Muscle of back (tissue), 13 donors: Measurements from ENCODE around the gene SDHAF1. TPM values are rescaled to one million over a fixed set of nuclear protein-coding genes. Genes with fewer than 3 reads are reported as not detected.
"Not testable (repeated sequence)": the region's sequence is repeated elsewhere in the genome, so short reads cannot be mapped to it uniquely, and the experiment has no call there.

Experiments used
- DNase-seq, 3 donors: peaks; one replicate each; pipeline versions ENCODE4 v3.0.0 to v3.0.0-alpha.2; 2013
- long read RNA-seq, 9 donors: transcript quantifications; one replicate each; lab custom pipeline, GENCODE V29; 2026
- polyA plus RNA-seq, 10 donors: library from polyadenylated mRNA; unstranded; fragments of 120-200 nt; gene quantifications; one replicate each; pipeline ENCODE4 v1.2.1, GENCODE V29; 2013; ENCODE audit not compliant: insufficient read length in 10 of 10

SDHAF1 gene
- polyA plus RNA-seq: 10 to 100 TPM in 9 of 10 donors, 1 to 10 TPM in 1; 9.4 to 13.8 (median 11.4) TPM
- long read RNA-seq, donor 1, transcript SDHAF1-201 (1 exons, 1,117 nt): major isoform, 15 of 15 reads
- long read RNA-seq, donor 1, partial matches to known transcripts: 0 of 15 reads
- long read RNA-seq, donor 1, other reads (novel, unspliced or antisense): 0 of 15 reads
- long read RNA-seq, donor 2, transcript SDHAF1-201 (1 exons, 1,117 nt): major isoform, 17 of 17 reads
- long read RNA-seq, donor 2, partial matches to known transcripts: 0 of 17 reads
- long read RNA-seq, donor 2, other reads (novel, unspliced or antisense): 0 of 17 reads
- long read RNA-seq, donor 3: 0 reads
- long read RNA-seq, donor 4, transcript SDHAF1-201 (1 exons, 1,117 nt): major isoform, 15 of 15 reads
- long read RNA-seq, donor 4, partial matches to known transcripts: 0 of 15 reads
- long read RNA-seq, donor 4, other reads (novel, unspliced or antisense): 0 of 15 reads
- long read RNA-seq, donor 5, transcript SDHAF1-201 (1 exons, 1,117 nt): major isoform, 39 of 39 reads
- long read RNA-seq, donor 5, partial matches to known transcripts: 0 of 39 reads
- long read RNA-seq, donor 5, other reads (novel, unspliced or antisense): 0 of 39 reads
- long read RNA-seq, donor 6, transcript SDHAF1-201 (1 exons, 1,117 nt): major isoform, 22 of 22 reads
- long read RNA-seq, donor 6, partial matches to known transcripts: 0 of 22 reads
- long read RNA-seq, donor 6, other reads (novel, unspliced or antisense): 0 of 22 reads
- long read RNA-seq, donor 7, transcript SDHAF1-201 (1 exons, 1,117 nt): major isoform, 14 of 14 reads
- long read RNA-seq, donor 7, partial matches to known transcripts: 0 of 14 reads
- long read RNA-seq, donor 7, other reads (novel, unspliced or antisense): 0 of 14 reads
- long read RNA-seq, donor 8, transcript SDHAF1-201 (1 exons, 1,117 nt): major isoform, 13 of 13 reads
- long read RNA-seq, donor 8, partial matches to known transcripts: 0 of 13 reads
- long read RNA-seq, donor 8, other reads (novel, unspliced or antisense): 0 of 13 reads
- long read RNA-seq, donor 9, partial matches to known transcripts: 0 of 1 reads
- long read RNA-seq, donor 9, other reads (novel, unspliced or antisense): 0 of 1 reads

GRCh38 chr19:35995048-35995993 lies at the start of gene SDHAF1:
Gene SDHAF1 (plus strand): TSS chr19:35995188. CDS start chr19:35995275, 87 bp downstream.
- peak; percentile 91 to 97 (median 94) for DNase-seq

- DNase-seq: no peak
These were observed 48.8 kb upstream of the SDHAF1 start for GRCh38 chr19:35946203-35946602.

GRCh38 chr19:35949131-35949530 lies 45.9 kb upstream of the SDHAF1 start:
- no peak for DNase-seq

- DNase-seq: no peak
These were observed 38.9 kb upstream of the SDHAF1 start for GRCh38 chr19:35955881-35956634.

- DNase-seq: not testable (repeated sequence)
These were observed 37.6 kb upstream of the SDHAF1 start for GRCh38 chr19:35957411-35957810.

GRCh38 chr19:35958660-35959039 lies 36.3 kb upstream of the SDHAF1 start:
- no peak for DNase-seq

GRCh38 chr19:35959040-35959967 lies 35.7 kb upstream of the SDHAF1 start:
- no peak for DNase-seq

GRCh38 chr19:35959968-35960320 lies 35.0 kb upstream of the SDHAF1 start:
- no peak for DNase-seq

GRCh38 chr19:35960432-35960972 lies 34.5 kb upstream of the SDHAF1 start:
- DNase-seq: no peak

GRCh38 chr19:35963514-35963913 lies 31.5 kb upstream of the SDHAF1 start:
- peak; percentile 30 to 82 (median 73) for DNase-seq

GRCh38 chr19:35966771-35967170 lies 28.2 kb upstream of the SDHAF1 start:
- no peak for DNase-seq

- no peak for DNase-seq
These were observed 21.5 kb upstream of the SDHAF1 start for GRCh38 chr19:35973487-35973886.

GRCh38 chr19:35975608-35976214 lies 19.3 kb upstream of the SDHAF1 start:
- peak in 2 of 3 donors; percentile 14 to 47 for DNase-seq

GRCh38 chr19:35977446-35978222 lies 17.4 kb upstream of the SDHAF1 start:
- DNase-seq: no peak

- DNase-seq: no peak
These were observed 16.7 kb upstream of the SDHAF1 start for GRCh38 chr19:35978271-35978670.

- DNase-seq: no peak
These were observed 16.1 kb upstream of the SDHAF1 start for GRCh38 chr19:35978832-35979365.

GRCh38 chr19:35980997-35981396 lies 14.0 kb upstream of the SDHAF1 start:
- not testable (repeated sequence) for DNase-seq
